NCI-H2171 treated with DMSO at 0.1 percent for 48 hours (cell line): Measurements from ENCODE around the gene KCTD2.
"Not testable (repeated sequence)": the region's sequence is repeated elsewhere in the genome, so short reads cannot be mapped to it uniquely, and the experiment has no call there.

ENCODE experiments used
- DNase-seq: peaks from one replicate; lab custom pipeline; 2025; lab: John Stamatoyannopoulos, UW

KCTD2 gene

GRCh38 chr17:75020331-75021110 lies 26.5 kb upstream of the KCTD2 start:
- no peak for DNase-seq

GRCh38 chr17:75024686-75025397 lies 22.2 kb upstream of the KCTD2 start:
- no peak for DNase-seq

GRCh38 chr17:75025398-75025734 lies 21.7 kb upstream of the KCTD2 start:
- DNase-seq: not testable (repeated sequence)

- DNase-seq: not testable (repeated sequence)
These were observed 20.4 kb upstream of the KCTD2 start for GRCh38 chr17:75026650-75027049.

GRCh38 chr17:75030161-75030560 lies 16.9 kb upstream of the KCTD2 start:
- no peak for DNase-seq

- DNase-seq: peak; percentile 58
These were observed 14.9 kb upstream of the KCTD2 start for GRCh38 chr17:75031972-75032719.

GRCh38 chr17:75032720-75033280 lies 14.2 kb upstream of the KCTD2 start:
- DNase-seq: peak; percentile 39

- DNase-seq: peak; percentile 89
These were observed 13.4 kb upstream of the KCTD2 start for GRCh38 chr17:75033346-75034235.

GRCh38 chr17:75034236-75034908 lies 12.7 kb upstream of the KCTD2 start:
- peak; percentile 89 for DNase-seq

- DNase-seq: peak; percentile 88
These were observed 10.3 kb upstream of the KCTD2 start for GRCh38 chr17:75036643-75037268.

GRCh38 chr17:75039238-75039637 lies 7.8 kb upstream of the KCTD2 start:
- no peak for DNase-seq

GRCh38 chr17:75041656-75042280 lies 5.3 kb upstream of the KCTD2 start:
- DNase-seq: no peak

GRCh38 chr17:75043789-75044188 lies 3.2 kb upstream of the KCTD2 start:
- DNase-seq: not testable (repeated sequence)

GRCh38 chr17:75044716-75045115 lies 2.3 kb upstream of the KCTD2 start:
- no peak for DNase-seq

GRCh38 chr17:75045946-75046406 lies 1.0 kb upstream of the KCTD2 start:
- not testable (repeated sequence) for DNase-seq

GRCh38 chr17:75047398-75048098 lies 523 bp downstream of the KCTD2 start:
- no peak for DNase-seq

GRCh38 chr17:75048249-75048878 lies 1.3 kb downstream of the KCTD2 start:
- DNase-seq: no peak

GRCh38 chr17:75049057-75049456 lies 2.0 kb downstream of the KCTD2 start:
- no peak for DNase-seq

- no peak for DNase-seq
These were observed 2.7 kb downstream of the KCTD2 start for GRCh38 chr17:75049706-75050105.
